ENCODE data around the gene COQ10B. TPM values are rescaled to one million over a fixed set of nuclear protein-coding genes. Genes with fewer than 3 reads are reported as not detected.

COQ10B gene
- polyA plus RNA-seq, 2 donors: 10.6 to 12.0 TPM

DNA sequence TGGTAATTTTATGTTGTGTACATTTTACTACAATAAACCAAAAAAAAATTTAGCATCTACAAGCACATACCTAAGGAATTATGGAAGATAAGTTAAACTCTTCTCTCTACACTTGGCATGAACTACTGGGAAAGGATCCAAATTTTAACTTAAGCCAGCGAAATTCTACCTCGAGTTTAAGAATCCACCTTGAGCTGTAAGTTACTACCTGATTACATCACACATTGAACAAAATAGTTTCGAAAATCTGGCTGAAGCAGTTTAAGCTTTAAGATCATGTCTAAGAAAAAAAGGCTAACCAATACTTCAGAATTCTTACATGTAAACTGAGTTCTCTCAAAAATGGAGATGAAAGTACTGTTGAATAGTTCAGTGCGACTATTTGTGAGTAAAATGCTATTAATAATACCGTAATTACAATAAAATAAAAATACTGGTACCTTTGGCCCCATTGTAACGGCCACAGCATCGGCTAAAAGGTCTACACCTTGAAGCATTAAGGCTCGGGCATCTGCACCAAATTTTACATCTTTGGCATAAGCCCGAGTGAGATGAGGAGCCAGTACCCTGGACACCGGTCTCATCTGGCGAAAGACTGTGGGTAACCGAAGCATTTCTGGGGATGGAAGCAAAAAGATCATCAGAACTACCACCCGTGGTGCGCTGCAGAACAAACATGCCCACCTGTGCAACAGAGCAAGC, 45.0 kb downstream of the COQ10B start:
- Histone ChIP-seq H3K4me3 (ENCODE audit: low read depth in 1 of 2, low read length in 2 of 2) (peak overlapping the region; percentile 76 to 95), H3K9me3 (ENCODE audit: control insufficient read depth in 2 of 2, insufficient read depth in 1 of 2, low read depth in 1 of 2, low read length in 1 of 2) (no peaks in the 10 kb centered on the region), H3K4me1 (ENCODE audit: control insufficient read depth in 2 of 2, insufficient read depth in 2 of 2, low read length in 1 of 2) (no peaks in the 10 kb centered on the region), H3K27me3 (ENCODE audit: control insufficient read depth in 1 of 2, insufficient read depth in 2 of 2, low read length in 2 of 2) (no peaks in the 10 kb centered on the region), H3K27ac (ENCODE audit: low read depth in 2 of 2, low read length in 1 of 2) (peak overlapping the region; percentile 94 to 98), H3K36me3 (ENCODE audit: control insufficient read depth in 2 of 2, insufficient read depth in 2 of 2, low read length in 1 of 2) (peaks cover 3 to 4% of the 10 kb centered on the region in 2 donors)
- WGBS, 2 donors: 7 to 11% methylated on average over 14 of the region's 14 CpGs

- Histone ChIP-seq H3K9me3 (ENCODE audit: control insufficient read depth in 2 of 2, insufficient read depth in 1 of 2, low read depth in 1 of 2, low read length in 1 of 2) (no peaks in the 10 kb centered on the region), H3K27ac (ENCODE audit: low read depth in 2 of 2, low read length in 1 of 2) (peak overlapping the region; percentile 94 to 98), H3K4me1 (ENCODE audit: control insufficient read depth in 2 of 2, insufficient read depth in 2 of 2, low read length in 1 of 2) (no peaks in the 10 kb centered on the region), H3K27me3 (ENCODE audit: control insufficient read depth in 1 of 2, insufficient read depth in 2 of 2, low read length in 2 of 2) (no peaks in the 10 kb centered on the region), H3K4me3 (ENCODE audit: low read depth in 1 of 2, low read length in 2 of 2) (peak overlapping the region; percentile 76 to 95), H3K36me3 (ENCODE audit: control insufficient read depth in 2 of 2, insufficient read depth in 2 of 2, low read length in 1 of 2) (peaks cover 2 to 5% of the 10 kb centered on the region in 2 donors)
- WGBS, 2 donors: 0 to 1% methylated on average over 38 to 46 of the region's 46 CpGs
Observed at GRCh38 chr2:197498937-197499593, 45.7 kb downstream of the COQ10B start.

GRCh38 chr2:197499594-197500502, 46.5 kb downstream of the COQ10B start, which contains the start of the genes HSPD1 and HSPE1:
HSPD1 (minus strand) TSS chr2:197499840; CDS start chr2:197498848, 992 bp downstream.
HSPE1 (plus strand) TSS chr2:197500379; CDS start chr2:197500437, 58 bp downstream.
- peak within 1 kb of the TSS; percentile 76 to 95 for H3K4me3 ChIP-seq (ENCODE audit: low read depth in 1 of 2, low read length in 2 of 2)
- peaks cover 6 to 9% of the 10 kb centered on the region in 2 donors for H3K36me3 ChIP-seq (ENCODE audit: control insufficient read depth in 2 of 2, insufficient read depth in 2 of 2, low read length in 1 of 2)
- H3K4me1 ChIP-seq (ENCODE audit: control insufficient read depth in 2 of 2, insufficient read depth in 2 of 2, low read length in 1 of 2): no peaks in the 10 kb centered on the region
- peak within 1 kb of the TSS; percentile 94 to 98 for H3K27ac ChIP-seq (ENCODE audit: low read depth in 2 of 2, low read length in 1 of 2)
- H3K9me3 ChIP-seq (ENCODE audit: control insufficient read depth in 2 of 2, insufficient read depth in 1 of 2, low read depth in 1 of 2, low read length in 1 of 2): no peaks in the 10 kb centered on the region
- 0 to 1% methylated on average over 87 to 104 of the region's 104 CpGs for WGBS, 2 donors
- no peaks in the 10 kb centered on the region for H3K27me3 ChIP-seq (ENCODE audit: control insufficient read depth in 1 of 2, insufficient read depth in 2 of 2, low read length in 2 of 2)

DNA sequence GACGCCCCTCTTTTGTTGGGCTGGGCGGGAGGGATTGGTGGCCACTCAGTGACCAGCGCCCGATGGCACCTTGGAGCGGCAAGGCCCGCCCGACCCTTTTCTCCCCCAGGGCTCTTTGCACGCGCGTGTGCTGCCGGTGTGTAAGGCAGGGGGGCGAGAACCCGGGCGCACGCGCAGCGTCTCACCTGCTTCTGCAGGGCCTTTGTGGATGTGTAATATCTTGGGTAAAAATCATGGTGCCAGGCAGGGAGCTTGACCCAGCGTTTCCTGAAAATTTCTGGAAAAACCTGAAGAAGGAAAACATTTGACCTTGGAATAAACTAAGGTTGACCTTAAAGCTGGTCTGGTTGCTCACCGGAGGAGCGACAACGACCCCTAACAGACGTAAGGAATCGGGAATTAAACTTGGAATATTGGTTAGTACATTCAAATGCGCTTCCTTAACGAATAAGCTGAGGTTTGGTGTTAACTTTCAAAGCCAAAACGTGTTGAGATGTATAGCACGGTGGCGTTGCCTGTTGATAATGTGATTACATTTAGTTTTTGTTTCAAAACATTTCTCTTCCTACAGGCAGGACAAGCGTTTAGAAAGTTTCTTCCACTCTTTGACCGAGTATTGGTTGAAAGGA, 47.3 kb downstream of the COQ10B start:
- Histone ChIP-seq H3K9me3 (ENCODE audit: control insufficient read depth in 2 of 2, insufficient read depth in 1 of 2, low read depth in 1 of 2, low read length in 1 of 2) (no peaks in the 10 kb centered on the region), H3K27me3 (ENCODE audit: control insufficient read depth in 1 of 2, insufficient read depth in 2 of 2, low read length in 2 of 2) (no peaks in the 10 kb centered on the region), H3K36me3 (ENCODE audit: control insufficient read depth in 2 of 2, insufficient read depth in 2 of 2, low read length in 1 of 2) (peaks cover 4 to 9% of the 10 kb centered on the region in 2 donors), H3K27ac (ENCODE audit: low read depth in 2 of 2, low read length in 1 of 2) (peak overlapping the region; percentile 94 to 98), H3K4me1 (ENCODE audit: control insufficient read depth in 2 of 2, insufficient read depth in 2 of 2, low read length in 1 of 2) (no peaks in the 10 kb centered on the region), H3K4me3 (ENCODE audit: low read depth in 1 of 2, low read length in 2 of 2) (peak overlapping the region; percentile 76 to 95)
- WGBS, 2 donors: 0% methylated on average over 27 to 30 of the region's 30 CpGs

GRCh38 chr2:197502201-197502600, 48.8 kb downstream of the COQ10B start:
- 33 to 42% methylated on average over 4 of the region's 4 CpGs for WGBS, 2 donors
- H3K27me3 ChIP-seq (ENCODE audit: control insufficient read depth in 1 of 2, insufficient read depth in 2 of 2, low read length in 2 of 2): no peaks in the 10 kb centered on the region
- peaks cover 4 to 6% of the 10 kb centered on the region in 2 donors for H3K36me3 ChIP-seq (ENCODE audit: control insufficient read depth in 2 of 2, insufficient read depth in 2 of 2, low read length in 1 of 2)
- no peak overlapping the region for H3K27ac ChIP-seq (ENCODE audit: low read depth in 2 of 2, low read length in 1 of 2)
- H3K9me3 ChIP-seq (ENCODE audit: control insufficient read depth in 2 of 2, insufficient read depth in 1 of 2, low read depth in 1 of 2, low read length in 1 of 2): no peaks in the 10 kb centered on the region
- H3K4me3 ChIP-seq (ENCODE audit: low read depth in 1 of 2, low read length in 2 of 2): no peak overlapping the region
- no peaks in the 10 kb centered on the region for H3K4me1 ChIP-seq (ENCODE audit: control insufficient read depth in 2 of 2, insufficient read depth in 2 of 2, low read length in 1 of 2)

DNA sequence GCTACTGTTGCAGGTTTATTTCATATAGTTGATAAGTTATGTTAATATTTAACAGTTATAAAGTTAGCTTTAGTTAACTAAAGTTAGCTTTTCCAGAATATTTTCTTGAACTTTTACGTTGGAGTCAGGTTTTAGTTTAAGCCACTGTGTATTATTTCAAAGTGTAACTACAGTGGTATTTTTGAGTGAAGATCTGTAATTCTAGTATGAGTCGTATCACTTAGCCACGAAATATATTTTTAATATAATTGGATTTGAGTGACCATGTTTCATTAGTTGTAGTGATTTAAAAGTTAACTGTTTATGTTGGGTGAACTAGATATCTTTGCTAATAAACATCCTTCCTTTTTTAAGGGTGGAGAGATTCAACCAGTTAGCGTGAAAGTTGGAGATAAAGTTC, 49.3 kb downstream of the COQ10B start:
- Histone ChIP-seq H3K27ac (ENCODE audit: low read depth in 2 of 2, low read length in 1 of 2) (no peak overlapping the region), H3K4me1 (ENCODE audit: control insufficient read depth in 2 of 2, insufficient read depth in 2 of 2, low read length in 1 of 2) (no peaks in the 10 kb centered on the region), H3K9me3 (ENCODE audit: control insufficient read depth in 2 of 2, insufficient read depth in 1 of 2, low read depth in 1 of 2, low read length in 1 of 2) (no peaks in the 10 kb centered on the region), H3K4me3 (ENCODE audit: low read depth in 1 of 2, low read length in 2 of 2) (no peak overlapping the region), H3K27me3 (ENCODE audit: control insufficient read depth in 1 of 2, insufficient read depth in 2 of 2, low read length in 2 of 2) (no peaks in the 10 kb centered on the region), H3K36me3 (ENCODE audit: control insufficient read depth in 2 of 2, insufficient read depth in 2 of 2, low read length in 1 of 2) (peaks cover 4 to 6% of the 10 kb centered on the region in 2 donors)
- 55 to 67% methylated on average over 4 of the region's 4 CpGs for WGBS, 2 donors

DNA sequence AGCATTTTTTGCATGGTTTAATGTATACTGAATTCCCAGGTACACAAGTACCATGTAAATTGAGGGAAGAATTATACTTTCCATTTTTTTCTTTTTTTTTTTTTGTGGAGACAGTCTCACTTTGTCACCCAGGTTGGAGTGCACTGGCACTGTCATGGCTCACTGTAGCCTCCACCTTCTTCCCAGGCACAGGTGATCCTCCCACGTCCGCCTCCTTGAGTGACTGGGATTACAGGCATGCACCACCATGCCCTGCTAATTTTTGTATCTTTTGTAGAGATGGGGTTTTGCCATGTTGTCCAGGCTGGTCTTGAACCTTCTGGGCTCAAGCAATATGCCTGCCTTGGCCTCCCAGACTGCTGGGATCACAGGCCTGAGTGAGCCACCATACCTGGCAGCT, 50.6 kb downstream of the COQ10B start:
- H3K36me3 ChIP-seq (ENCODE audit: control insufficient read depth in 2 of 2, insufficient read depth in 2 of 2, low read length in 1 of 2): peaks cover 4 to 6% of the 10 kb centered on the region in 2 donors
- no peaks in the 10 kb centered on the region for H3K27me3 ChIP-seq (ENCODE audit: control insufficient read depth in 1 of 2, insufficient read depth in 2 of 2, low read length in 2 of 2)
- no peaks in the 10 kb centered on the region for H3K9me3 ChIP-seq (ENCODE audit: control insufficient read depth in 2 of 2, insufficient read depth in 1 of 2, low read depth in 1 of 2, low read length in 1 of 2)
- WGBS, 2 donors: 93 to 99% methylated on average over 2 of the region's 2 CpGs
- no peak overlapping the region for H3K4me3 ChIP-seq (ENCODE audit: low read depth in 1 of 2, low read length in 2 of 2)
- H3K27ac ChIP-seq (ENCODE audit: low read depth in 2 of 2, low read length in 1 of 2): no peak overlapping the region
- H3K4me1 ChIP-seq (ENCODE audit: control insufficient read depth in 2 of 2, insufficient read depth in 2 of 2, low read length in 1 of 2): no peaks in the 10 kb centered on the region

- H3K4me1 ChIP-seq (ENCODE audit: control insufficient read depth in 2 of 2, insufficient read depth in 2 of 2, low read length in 1 of 2): no peaks in the 10 kb centered on the region
- 92 to 93% methylated on average over 6 of the region's 6 CpGs for WGBS, 2 donors
- no peaks in the 10 kb centered on the region for H3K27me3 ChIP-seq (ENCODE audit: control insufficient read depth in 1 of 2, insufficient read depth in 2 of 2, low read length in 2 of 2)
- no peak overlapping the region for H3K4me3 ChIP-seq (ENCODE audit: low read depth in 1 of 2, low read length in 2 of 2)
- no peak overlapping the region for H3K27ac ChIP-seq (ENCODE audit: low read depth in 2 of 2, low read length in 1 of 2)
- no peaks in the 10 kb centered on the region for H3K9me3 ChIP-seq (ENCODE audit: control insufficient read depth in 2 of 2, insufficient read depth in 1 of 2, low read depth in 1 of 2, low read length in 1 of 2)
- peaks cover 4 to 6% of the 10 kb centered on the region in 2 donors for H3K36me3 ChIP-seq (ENCODE audit: control insufficient read depth in 2 of 2, insufficient read depth in 2 of 2, low read length in 1 of 2)
Observed at GRCh38 chr2:197504512-197504911, 51.2 kb downstream of the COQ10B start.

DNA sequence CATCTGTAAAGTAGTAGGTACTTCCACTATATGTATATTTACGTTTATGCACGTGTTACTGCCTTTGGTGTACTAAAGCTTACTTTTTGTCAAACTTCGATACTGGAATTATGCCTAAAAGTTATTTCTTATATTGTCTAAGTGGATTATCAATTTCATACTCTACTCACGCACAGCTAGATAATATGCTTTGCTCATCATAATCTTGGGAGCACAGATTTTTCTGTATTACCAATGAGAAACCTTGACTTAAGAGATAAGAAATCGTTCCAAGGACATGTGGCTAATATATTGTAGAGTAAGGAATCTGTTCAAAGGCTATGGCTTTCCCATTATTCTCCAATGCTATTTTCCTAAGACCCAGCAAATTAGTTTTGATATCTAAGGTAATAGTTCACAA, 53.3 kb downstream of the COQ10B start:
- no peaks in the 10 kb centered on the region for H3K9me3 ChIP-seq (ENCODE audit: control insufficient read depth in 2 of 2, insufficient read depth in 1 of 2, low read depth in 1 of 2, low read length in 1 of 2)
- no peak overlapping the region for H3K4me3 ChIP-seq (ENCODE audit: low read depth in 1 of 2, low read length in 2 of 2)
- H3K36me3 ChIP-seq (ENCODE audit: control insufficient read depth in 2 of 2, insufficient read depth in 2 of 2, low read length in 1 of 2): peaks cover 4 to 6% of the 10 kb centered on the region in 2 donors
- no peaks in the 10 kb centered on the region for H3K4me1 ChIP-seq (ENCODE audit: control insufficient read depth in 2 of 2, insufficient read depth in 2 of 2, low read length in 1 of 2)
- H3K27me3 ChIP-seq (ENCODE audit: control insufficient read depth in 1 of 2, insufficient read depth in 2 of 2, low read length in 2 of 2): no peaks in the 10 kb centered on the region
- no peak overlapping the region for H3K27ac ChIP-seq (ENCODE audit: low read depth in 2 of 2, low read length in 1 of 2)
- 90 to 95% methylated on average over 5 of the region's 5 CpGs for WGBS, 2 donors

Data from esophagus (tissue), 2 donors.